Amniotic epithelial cell (primary cell): ENCODE results near the gene HES5.

Source experiments
- DNase-seq: peaks from one replicate; pipeline ENCODE4 v3.0.0-alpha.2; 2010; ENCODE audit warnings: low read depth

The HES5 gene

DNA sequence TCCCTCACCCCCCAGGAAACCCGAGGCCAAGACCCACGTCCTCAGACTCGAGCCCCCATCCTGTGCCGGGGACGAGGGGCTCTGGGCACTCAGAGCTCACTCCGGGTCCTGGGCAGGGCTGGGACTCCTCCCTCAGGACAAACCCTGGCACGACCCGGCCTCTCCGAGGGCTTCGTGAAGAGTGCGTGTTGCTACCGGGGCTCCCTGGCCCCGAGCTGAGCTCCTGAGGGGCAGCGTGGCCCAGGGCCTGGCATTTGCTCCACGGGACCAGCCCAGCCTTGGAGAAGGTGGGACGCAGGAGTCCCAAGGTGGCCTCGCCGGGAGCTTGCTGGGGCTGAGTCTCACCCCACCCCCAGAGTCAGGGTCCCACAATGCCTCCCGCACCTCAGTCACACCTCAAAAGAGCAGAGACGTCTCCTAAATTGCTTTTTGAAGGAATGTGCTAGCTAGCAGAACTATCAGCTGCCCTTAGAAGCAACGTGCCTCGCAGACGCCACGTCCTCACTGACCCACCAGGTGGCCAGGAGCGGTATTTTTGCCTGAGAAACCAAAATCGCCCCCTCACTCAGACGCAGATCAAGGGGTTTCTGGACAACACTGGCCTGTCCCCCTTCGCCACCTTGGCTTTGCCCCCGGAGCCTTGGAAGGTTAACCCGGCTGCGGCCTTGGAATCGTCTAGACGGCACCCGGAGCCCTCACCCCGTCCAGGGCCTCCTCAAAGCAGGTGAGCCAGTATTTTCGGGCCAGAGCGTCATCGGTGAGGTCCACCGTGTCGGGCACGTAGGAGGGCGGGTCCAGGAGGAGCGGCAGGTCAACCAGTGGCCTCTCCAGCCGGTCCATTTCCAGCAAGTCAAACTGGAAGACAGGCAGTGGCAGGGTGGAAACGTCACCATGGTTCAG, 14.9 kb downstream of the HES5 start:
- DNase-seq = no peak

DNA sequence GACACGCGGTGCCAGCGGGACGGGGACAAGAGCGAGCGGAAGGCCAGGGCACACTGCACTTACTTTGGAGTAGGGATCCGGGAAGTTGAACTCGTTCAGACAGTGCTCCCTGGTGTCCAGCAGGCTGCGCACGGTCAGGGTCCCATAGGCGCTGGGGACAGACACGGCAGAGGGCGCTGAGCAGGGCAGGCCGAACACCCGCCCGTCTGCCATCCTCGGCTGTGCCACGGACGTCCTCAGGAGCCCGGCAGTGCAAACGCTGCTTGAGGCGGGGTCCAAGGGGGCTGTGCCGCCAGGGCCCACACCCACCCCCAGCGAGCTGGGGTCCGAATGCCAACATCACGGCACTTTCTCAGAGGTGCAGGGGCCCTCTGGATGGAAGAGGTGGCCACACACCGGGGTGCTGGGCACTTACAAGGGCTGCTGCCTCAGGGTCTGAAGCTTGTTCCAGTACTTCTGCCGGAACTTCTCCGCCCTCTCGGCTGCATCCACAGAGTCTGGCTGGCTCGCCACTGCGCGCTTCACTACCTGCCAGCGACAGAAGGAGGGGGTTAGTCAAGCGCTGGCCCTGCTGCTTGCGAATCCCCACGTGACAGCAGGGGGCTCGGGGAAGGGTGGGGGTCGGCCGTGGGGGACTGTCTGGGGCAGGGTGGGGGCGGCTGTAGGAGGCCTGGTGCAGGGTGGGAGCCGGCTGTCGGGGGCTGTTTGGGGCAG, 16.0 kb downstream of the HES5 start:
- no peak for DNase-seq

DNA sequence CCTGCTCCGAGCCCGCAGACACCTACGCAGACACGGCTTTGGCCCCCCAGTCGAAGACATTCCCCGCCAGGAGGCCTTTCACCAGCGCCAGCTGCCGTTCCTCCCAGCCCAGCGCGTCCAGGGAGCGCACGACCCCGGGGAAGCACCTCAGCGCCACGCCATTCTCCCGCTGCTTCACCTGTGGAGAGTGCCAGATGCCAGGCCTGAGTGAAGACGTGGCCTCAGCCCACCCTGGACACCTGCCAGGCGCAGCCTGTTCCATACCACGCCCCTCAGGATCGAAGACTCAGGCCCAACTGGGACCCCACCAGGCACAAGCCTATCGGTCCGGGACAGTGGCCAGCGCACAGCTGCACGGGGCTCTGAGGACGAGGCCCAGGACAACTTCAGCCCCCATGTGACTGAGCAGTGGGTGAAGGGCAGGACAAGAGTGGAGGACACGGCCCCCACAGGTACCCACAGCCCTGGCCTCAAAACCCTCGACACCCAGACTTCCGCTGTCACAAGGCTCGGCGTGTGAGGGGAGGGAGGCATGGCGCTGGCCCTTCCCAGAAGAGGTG, 17.1 kb downstream of the HES5 start:
- no peak for DNase-seq

DNA sequence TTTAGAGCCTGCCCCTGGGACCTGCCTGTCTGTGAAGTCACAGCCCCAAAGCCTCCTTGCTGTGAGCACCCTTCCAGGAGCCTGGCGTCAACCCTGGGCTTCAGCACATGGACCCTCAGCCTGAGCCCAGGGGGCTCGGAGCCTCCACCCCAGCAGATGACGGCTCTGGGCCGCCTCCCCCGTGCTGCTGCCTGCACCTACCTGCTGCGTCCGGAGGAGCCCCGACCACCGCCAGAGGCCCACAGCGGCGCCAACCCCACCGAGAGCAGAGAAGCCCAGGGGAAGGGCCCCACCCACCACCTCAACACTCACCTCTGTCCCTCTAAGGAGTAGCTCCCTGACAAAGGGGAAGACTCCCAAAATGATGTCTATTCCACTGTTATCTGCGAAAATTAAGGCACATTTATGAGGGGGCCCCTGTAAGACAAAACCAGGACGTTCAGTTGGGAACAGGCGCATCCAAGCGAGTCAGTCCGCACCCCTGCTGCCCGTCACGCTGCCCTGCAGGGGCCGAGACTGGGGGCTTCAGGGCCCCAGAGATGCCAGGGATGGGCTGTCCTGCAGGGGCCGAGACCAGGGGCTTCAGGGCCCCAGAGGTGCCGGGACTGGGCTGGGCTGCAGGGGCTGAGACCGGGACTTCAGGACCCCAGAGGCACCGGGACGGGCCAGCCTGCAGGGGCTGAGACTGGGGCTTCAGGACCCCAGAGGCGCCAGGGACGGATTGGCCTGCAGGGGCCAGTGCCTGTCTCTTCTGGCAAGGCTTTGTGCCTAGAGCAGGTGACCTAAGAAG, 19.5 kb downstream of the HES5 start:
- no peak for DNase-seq

DNA sequence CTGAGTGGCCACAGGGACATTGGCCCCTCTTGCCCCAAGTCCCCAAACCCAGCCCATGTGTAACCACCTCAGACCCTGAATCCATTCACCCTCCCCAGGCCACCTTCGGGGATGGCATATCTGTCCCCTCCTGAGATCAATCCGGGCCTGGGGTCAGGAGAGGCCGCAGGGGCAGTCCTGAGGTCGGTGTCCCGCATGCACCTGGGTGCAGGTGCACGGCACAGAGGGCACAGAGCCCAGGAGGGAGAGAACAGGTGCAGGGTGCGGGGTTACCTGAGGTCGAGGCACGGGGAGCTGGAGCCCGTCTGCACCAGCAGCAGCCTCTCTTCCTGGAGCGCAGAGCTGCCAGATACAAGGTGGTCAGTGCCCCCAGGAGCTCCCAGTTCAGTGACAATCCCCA, 20.5 kb downstream of the HES5 start:
- DNase-seq = no peak

DNA sequence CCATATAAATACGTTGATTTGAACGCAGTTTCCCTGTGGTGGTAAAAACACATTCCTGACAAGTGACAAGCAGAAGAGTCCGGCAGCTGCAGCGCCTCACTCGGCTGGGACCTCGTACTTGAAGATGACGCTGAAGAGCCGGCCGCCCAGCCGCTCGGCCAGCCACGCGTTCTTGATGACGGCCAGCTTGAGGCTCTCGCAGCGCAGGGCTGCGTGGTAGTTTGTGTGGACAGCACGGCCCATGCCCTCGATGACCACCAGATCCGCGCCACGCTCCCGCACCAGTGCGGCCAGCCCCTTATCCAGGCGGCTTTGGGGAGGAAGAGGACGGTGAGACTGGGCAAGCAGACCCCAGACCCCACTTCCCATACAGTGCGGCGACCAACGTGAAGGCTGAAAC, 21.3 kb downstream of the HES5 start:
- no peak for DNase-seq

DNA sequence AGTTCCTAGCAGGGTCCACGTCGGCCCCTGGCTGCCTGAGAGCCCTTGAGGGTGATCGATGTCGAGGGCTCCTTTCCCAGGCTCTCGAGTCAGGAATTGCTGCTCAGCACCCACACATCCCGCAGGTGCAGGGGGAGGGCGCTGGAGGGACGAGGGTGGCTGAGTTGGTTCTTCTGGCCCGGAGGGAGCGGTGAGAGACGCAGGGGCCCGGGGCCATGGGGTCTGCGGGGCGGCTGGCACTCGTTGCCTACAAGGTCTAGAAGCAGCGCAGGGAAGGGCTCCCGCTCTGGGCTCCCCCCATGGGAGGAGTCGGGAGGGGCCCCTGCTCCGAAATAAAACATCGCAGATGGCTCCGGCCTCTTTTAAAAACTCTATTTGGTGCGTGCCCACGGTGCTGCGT, 21.9 kb downstream of the HES5 start:
- no peak for DNase-seq

DNA sequence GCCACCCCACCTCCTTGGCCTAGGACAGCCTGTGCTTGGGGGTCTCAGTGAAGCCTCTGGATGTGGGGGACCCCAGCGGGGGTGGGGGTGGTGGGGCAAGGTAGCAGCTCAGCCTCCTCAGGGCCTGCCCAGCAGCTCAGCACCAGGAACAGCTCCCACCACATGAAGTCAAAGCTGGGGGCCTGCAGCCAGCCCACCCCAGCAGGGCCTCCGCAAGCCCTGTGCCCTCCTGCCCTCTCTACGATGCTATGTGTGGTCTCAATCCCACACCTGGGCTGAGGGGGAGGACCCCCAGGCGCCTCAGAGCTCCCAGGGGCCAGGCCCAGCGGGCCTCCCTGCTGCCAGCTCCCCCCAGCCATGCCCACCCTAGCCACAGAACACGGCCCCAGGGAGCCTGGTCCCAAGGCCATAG, 22.3 kb downstream of the HES5 start:
- DNase-seq = no peak

DNA sequence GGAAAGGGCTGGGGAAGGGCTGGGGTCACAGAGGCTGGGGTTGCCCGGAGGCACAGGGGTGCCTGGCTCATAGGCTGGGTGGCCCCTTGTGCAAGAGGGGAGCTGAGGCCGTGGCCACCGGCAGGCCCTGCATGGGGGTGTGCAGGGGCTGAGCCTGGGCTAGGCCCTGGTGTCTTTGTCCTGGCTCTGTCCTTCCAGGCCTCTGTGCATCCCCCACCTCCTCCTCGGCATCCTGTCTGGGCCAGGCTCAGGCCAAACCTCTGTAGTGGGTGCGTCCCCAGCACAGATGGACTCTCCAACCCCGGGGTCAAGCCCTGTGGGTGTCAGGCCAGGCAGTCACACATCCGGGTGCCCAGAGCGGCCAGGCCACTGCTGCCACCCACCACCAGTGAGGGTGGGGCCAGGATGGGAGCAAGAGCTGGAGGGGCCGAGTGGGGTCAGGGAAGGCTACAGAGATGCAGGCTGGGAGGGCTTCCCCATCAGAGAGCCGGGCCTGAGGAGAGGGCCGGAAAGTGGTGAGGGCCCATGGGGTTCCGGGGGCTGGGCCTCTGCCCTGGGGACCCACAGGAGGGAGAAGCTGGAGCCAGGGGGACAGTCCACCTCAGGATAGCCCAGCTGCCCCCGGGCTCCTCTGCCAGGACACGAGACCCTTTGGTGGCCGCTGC, 23.0 kb downstream of the HES5 start:
- no peak for DNase-seq

DNA sequence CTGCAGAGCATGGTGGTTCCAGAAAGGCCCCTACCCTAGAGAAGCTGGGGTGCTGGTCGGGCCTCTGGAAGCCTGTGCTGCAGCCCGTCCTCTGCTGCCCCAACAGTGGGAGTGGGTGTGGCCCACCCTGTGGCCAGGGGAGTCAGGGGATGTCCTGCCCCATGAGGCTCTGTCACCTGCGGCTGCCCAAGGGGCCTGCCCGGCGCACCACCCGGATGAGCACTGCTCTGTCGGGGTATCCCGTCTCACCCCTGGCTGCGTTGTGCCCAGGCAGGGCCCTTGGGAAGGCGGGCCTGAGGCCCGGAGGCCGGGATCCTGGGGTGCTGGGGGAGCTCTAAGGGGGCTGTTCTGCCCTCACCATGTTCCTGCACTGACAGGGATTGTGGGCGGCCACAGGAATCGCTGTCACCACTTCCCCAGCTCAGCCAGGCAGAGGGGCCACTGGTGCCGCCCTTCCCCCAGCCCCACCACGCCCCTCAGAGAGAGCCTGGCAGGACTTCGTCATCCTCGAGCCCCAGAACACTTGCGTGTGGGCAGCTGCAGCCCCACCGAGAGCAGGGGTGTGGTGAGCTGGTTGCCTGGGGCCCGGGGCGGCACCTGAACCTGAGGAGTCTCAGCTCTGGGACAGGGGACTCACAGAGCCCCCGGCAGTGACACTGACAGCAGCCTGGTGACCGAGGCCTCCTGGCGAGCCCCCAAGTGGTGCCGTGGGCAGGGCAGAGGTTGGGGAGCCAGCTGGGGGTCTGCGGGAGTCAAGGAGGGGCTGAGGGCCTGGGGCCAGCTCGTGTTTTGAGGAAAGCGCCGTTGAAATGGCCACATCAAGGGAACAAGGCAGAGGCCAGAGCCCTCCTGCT, 23.8 kb downstream of the HES5 start:
- DNase-seq = no peak

DNA sequence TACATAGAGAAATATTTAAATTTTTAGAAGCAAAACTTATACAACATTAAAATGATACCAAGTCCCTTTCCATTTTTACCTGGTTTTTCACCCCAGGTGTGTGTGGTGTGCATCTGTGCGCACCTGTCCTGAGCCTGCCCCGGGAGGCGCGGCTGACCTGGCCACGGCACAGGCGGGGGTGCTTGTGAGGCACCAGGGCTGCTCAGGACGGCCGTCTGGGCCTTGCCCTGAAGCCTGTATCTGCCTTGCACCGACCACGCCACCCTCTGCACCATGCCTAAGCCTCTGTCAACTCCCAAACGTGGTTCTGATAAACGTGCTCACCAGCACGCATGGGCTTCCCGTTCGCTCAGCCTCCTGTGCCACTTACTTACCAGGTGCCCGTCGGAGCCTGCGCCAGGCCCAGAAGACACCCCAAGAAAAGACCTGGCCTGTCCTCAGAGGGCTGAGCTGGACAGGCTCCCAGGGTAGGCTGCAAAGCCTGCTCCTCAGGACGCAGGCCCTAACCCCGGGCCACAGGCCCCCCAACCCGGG, 24.5 kb downstream of the HES5 start:
- DNase-seq = no peak

DNA sequence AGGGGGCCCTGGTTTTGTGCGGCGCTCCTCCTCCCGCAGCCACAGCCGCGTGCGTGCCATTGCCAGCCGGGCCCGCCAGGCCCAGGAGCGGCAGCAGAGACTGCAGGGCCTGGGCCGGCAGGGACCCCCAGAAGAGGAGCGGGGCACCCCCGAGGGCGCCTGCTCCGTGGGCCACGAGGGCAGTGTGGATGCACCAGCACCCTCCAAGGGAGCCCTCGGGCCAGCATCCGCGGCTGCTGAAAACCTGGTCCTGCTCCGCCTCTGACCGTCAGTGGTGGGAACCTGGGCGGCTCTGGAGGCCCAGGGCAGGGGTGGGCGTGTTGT, 25.2 kb downstream of the HES5 start:
- DNase-seq = no peak

DNA sequence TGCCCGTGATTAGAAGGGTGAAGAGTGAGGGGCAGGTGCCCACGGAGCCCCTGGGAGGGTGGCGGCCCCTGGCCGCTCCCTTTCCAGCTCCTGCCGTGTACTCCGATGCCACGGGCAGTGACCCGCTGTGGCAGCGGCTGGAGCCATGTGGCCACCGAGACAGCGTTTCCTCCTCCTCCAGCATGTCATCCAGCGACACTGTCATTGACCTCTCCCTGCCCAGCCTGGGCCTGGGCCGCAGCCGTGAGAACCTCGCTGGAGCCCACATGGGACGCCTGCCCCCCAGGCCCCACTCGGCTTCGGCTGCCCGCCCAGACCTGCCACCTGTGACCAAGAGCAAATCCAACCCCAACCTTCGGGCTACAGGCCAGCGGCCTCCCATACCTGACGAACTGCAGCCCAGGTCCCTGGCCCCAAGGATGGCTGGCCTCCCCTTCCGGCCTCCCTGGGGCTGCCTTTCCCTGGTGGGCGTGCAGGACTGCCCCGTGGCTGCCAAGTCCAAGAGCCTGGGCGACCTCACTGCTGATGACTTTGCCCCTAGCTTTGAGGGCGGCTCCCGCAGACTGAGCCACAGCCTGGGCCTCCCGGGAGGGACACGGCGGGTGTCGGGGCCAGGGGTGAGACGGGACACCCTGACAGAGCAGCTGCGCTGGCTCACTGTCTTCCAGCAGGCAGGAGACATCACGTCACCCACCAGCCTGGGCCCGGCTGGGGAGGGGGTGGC, 25.7 kb downstream of the HES5 start:
- no peak for DNase-seq

DNA sequence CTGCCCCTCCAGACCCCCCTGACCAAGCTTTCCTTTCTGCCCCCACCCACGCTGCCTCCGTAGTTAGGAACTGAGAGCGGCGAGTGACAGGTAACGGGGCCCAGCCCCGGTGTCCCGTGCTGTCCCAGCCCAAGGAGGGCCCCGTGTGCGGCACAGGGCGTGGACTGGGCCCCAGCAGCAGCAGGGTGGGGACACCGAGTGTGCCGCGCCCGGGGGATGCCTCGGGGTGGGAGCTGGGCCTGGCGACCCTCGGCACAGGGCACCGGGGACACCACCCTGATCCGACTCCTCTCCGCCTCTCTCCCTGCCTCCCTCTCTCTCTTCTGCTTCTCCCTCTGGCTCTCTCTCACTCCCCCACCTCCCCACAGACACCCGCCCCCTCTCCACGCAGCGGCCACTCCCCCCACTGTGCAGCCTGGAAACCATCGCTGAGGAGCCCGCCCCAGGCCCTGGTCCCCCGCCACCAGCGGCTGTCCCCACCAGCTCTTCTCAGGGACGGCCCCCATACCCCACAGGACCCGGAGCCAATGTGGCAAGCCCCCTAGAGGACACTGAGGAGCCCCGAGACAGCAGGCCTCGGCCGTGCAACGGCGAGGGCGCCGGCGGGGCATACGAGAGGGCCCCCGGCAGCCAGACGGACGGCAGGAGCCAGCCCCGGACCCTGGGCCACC, 26.4 kb downstream of the HES5 start:
- DNase-seq = no peak

DNA sequence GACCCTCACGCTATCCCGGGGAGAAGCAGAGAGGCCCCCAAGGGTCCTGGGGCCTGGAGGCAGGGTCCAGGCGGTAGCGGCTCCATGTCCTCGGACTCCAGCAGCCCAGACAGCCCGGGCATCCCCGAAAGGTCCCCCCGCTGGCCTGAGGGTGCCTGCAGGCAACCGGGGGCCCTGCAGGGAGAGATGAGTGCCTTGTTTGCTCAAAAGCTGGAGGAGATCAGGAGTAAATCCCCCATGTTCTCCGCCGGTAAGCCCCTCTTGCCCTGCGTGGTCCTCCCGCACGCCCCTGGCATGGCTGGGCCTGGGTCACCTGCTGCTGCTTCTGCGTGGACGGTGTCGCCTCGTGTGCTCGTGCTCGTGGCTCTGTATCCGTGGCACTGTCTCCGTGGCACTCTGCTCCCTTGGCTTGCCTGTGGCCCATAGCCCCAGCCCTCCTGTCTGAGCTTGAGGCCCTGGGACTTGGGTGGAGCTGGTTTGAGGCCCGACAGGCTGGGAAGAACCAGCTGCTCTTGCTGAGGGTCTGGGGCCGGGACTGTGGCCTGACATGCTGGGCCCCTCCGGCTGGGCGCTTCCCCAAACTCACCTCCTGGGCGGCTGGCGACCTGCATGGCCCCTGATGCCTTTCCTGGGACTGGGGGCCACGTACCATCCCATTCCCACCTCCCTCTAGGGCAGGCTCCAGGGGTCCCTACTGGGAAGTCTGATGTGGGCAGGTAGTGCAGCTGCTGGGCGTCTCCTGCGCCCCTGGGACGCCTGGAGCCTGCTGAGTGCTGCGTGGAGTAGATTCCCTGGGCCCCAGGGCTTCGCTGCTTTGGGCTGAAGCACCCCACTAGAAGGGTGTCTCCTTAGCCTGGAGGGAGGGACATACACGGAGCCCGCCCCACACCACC, 27.2 kb downstream of the HES5 start:
- DNase-seq = no peak

DNA sequence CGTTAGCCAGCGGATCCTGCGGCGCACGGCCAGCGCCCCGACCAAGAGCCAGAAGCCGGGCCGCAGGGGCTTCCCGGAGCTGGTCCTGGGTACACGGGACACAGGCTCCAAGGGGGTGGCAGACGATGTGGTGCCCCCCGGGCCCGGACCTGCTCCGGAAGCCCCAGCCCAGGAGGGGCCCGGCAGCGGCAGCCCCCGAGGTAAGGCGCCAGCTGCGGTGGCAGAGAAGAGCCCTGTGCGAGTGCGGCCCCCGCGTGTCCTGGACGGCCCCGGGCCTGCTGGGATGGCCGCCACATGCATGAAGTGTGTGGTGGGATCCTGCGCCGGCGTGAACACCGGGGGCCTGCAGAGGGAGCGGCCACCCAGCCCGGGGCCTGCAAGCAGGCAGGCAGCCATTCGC, 27.9 kb downstream of the HES5 start:
- no peak for DNase-seq

DNA sequence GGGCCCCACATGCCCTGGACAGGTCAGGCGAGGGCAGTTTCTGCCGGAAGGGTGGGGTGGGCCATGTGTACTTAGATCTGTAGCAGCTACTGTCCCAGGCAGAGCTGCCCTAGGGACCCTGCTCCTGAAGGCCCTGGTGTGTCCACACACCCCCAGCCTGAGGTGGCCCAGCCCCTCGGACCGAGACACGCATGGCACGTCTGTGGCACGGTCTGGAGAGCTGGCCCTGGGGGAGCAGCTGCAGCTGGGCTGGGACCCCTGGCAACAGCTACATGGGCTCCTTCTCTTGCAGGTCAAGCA, 28.3 kb downstream of the HES5 start:
- no peak for DNase-seq

DNA sequence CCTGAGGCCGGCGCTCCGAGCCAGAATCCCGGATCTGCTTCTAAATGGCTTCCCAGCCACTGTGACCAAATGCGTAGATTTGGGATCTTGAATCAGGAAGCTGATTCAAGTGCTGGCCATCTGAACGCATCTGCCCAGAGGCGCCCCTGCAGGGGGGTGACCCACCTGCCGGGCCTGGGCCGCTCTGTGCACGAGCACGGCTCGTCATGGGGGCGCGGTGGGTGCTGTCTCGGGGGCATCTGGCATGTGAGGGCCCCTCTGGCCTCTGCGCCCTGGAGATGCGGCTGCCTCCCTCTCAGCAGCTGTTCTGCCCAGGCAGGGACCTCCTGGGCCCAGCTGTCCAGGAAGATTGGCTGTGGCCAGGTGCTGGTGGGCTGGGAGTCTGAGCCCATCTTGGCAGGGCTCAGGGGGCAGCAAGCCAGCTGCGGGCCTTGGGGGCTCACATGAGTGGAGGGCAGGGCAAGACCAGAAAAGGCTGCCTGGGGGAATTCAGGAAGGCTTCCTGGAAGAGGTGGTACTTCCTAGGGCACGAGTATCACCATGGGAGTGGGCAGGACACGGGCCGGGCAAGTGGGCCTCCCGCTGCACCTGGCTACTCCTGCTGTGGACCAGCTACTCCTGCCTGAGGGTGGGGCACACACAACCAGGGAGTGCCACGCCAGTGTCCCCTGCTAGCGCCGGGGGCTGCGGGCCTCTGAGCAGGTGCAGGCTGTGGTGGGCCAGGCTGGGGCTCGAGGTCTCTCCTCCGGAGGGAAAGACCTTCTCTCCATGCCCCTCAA, 28.8 kb downstream of the HES5 start:
- no peak for DNase-seq
